NK-92 treated with Interleukin-12 subunit alpha and Interleukin-12 subunit beta, amount 100 ng/mL, for 24 hours (cell line): ENCODE results near the gene ZFPL1.
A peak's percentile ranks its signal among the peaks of the same experiment; 100 is the strongest.

Source experiments
- DNase-seq: peaks from one replicate; lab custom pipeline; 2025; lab: John Stamatoyannopoulos, UW

The ZFPL1 gene

DNA sequence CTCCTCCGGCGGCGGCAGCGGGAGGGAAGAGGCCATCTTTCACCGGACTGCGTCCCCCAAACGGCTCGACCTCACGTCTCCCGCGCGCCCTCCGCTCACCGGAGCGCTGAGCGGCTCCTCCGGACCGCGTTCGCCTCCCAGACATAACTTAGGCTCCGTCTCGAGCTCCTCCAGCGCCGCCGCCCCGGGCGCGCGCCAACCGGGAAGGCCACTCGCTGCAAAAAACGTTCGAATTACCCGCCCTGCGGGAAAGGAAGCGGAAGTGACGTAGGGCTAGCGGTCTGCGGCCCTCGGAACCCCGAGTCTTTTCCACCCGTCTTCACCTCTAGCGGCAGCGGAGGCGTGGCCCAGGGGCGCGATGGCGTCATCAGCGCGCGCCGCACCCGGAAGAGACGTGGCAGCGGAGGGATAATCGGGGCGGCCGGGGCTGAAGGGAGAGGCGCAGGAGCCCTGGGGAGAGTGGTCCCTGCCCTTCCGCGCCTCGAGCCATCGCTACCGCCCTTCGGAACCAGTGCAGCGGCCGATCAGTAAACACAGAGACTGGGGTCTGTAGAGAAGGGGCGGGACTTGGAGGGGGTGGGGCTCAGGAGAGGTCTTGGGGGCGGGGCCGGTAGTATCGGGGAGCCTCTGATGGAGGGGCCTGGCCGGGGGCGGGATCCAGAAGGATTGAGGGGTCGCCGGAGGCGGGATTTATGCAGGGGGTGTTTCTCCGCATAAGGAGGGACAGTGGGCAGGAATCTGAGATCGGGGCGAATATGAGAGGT, at the start of gene ZFPL1, which contains the start of gene CDCA5:
Gene ZFPL1, plus strand, starts transcription at position 389 of the 764 bp plus-strand sequence. CDS start 477 bp downstream, outside the sequence.
Gene CDCA5, minus strand, starts transcription at position 207 of the 764 bp plus-strand sequence. Its CDS starts 62 bp downstream, at position 145.
- DNase-seq, result peak; percentile 91

- DNase-seq, result no peak
Measured at GRCh38 chr11:65034423-65034822, 49.6 kb upstream of the ZFPL1 start.

GRCh38 chr11:65035579-65035978, 48.4 kb upstream of the ZFPL1 start:
- DNase-seq, result no peak

DNA sequence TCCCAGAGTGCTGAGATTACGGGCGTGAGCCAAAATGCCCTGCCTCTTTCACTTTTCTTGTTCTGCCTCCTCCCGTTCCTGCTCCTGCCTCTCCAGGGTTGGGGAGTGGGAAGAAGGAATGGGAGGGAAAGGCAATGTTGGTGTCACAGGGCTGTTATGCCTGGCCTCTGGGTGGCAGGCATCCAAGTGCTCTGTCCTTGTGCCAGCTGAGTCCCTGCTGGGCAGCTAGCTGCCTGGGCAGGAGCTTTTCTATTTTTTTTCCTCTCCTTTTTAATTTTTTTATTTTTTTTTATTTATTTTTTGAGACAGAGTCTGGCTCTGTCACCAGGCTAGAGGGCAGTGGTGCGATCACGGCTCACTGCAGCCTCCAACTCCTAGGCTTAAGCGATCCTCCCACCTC, 47.1 kb upstream of the ZFPL1 start:
- no peak for DNase-seq

- DNase-seq, result no peak
Measured at GRCh38 chr11:65040520-65040846, 43.5 kb upstream of the ZFPL1 start.

GRCh38 chr11:65040847-65041622, 43.0 kb upstream of the ZFPL1 start, which contains the start of gene SAC3D1:
SAC3D1 (plus strand) TSS chr11:65041210; CDS start chr11:65041293, 83 bp downstream.
- peak; percentile 93 for DNase-seq

GRCh38 chr11:65042891-65043290, 41.1 kb upstream of the ZFPL1 start:
- DNase-seq, result no peak

- no peak for DNase-seq
Measured at GRCh38 chr11:65043881-65044501, 40.0 kb upstream of the ZFPL1 start.

GRCh38 chr11:65045061-65045460, 39.0 kb upstream of the ZFPL1 start:
- DNase-seq, result no peak

DNA sequence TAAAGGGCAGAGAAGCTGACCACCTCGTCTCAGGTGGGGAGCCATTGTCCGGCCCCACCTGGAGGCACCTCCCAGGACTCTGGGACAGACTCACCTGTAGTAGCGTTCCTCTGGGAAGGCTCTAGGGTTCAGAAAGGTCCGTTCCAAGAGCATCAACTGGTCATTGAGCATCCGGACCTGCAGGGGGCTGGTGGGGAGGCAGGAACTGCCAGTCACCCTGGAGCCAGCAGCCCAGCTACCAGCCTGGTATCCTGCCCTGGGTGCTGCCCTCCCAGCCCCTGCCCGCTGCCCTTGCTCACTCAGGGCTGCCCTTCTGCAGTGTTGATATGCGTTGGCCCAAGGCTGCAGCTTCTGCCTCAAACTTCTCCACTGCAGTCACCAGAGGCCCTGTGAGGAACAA, 38.3 kb upstream of the ZFPL1 start:
- no peak for DNase-seq

DNA sequence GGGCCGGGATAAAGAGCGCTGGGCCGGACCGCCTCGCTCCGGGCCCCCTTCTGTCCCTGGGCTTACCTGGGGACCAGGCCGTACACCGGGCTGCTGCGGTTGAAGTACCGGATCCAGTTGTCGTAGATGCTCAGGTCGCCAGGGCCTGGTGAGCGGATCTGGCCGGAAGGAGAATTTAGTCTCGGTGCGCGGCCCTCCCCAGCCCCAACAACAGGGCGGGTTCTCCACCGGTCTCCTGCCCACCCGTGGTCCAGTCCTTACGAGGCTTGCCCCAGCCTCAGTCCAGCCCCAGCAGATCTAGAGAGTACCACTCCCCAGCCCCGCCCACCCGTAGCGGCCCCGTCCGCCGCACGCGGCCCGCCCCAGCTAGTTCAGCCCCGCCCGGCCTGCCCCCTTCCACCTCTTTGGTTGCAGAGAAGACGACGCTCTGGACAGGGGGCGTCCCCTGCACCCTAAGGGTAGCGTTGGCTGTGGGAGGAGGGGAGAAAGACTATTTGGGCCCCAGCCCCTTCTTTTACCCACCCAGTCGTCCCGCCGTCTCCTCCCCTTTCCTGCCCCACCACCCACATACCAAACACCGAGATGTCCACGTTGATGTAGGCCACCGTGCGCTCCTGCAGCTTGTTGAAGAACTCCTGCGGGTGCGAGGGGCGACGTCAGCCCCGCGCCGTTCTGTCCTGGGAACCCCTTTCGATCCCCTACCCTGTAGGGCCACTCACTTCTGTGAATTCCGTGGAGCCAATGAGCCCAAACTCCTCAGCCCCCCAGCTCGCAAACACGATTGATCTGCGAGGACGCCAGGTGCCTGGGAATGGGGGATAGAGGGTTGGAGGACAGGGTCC, 36.2 kb upstream of the ZFPL1 start:
- DNase-seq, result no peak

DNA sequence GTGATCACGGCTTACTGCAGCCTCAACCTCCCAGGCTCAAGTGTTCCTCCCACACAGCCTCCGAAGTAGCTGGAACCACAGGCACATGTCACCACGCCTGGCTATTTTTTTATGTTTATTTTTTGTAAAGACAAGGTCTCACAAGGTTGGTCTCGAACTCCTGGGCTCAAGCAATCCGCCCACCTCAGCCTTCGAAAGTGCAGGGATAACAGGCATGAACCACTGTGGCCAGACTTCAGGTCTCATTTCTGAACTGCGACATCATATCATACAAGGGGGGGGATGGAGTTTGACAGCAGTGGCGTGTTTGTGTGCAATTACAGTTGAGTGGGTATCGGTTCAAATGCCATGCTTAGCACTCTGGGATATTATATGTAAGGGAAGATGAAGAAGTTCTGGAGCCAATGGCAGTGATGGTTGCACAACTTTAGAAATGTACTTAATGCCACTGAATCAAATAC, 32.6 kb upstream of the ZFPL1 start:
- DNase-seq, result no peak

GRCh38 chr11:65053827-65054508, 30.1 kb upstream of the ZFPL1 start:
- DNase-seq, result no peak

DNA sequence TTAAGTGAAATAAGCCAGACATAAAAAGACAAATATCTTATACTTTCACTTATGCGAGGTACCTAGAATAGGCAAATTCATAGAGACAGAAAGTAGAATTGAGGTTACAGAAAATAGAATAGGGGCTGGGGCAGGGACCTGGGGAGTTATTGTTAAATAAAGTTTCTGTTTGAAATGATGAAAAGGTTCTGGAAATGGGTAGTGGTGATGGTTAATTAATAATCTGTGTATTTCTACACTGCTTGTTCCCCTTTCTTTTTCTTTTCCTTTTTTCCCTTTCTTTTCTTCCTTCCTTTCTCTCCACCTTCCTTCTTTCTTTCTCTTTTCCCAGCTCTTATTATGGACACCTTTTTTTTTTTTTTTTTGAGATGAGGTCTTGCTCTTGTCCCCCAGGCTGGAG, 28.5 kb upstream of the ZFPL1 start:
- DNase-seq, result no peak

DNA sequence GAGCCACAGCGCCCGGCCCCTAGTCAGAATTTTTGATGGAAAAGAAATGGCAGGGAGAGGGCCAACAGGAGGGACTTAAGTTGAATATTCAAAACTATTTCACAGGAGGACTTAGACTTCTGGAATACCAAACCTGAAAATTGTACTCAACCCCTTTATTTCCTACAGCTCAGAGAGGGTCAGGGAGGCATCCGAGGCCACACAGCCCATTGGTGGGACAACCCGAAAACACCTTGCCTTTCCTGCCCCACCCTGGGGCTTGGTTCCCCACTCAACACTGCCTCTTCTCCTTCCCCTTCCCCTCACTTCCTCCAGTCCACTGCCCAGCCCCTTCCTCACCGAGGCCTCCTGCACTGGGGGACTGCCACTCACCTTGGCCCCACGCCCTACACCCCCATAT, 27.0 kb upstream of the ZFPL1 start:
- DNase-seq, result no peak

- no peak for DNase-seq
Measured at GRCh38 chr11:65057526-65057925, 26.5 kb upstream of the ZFPL1 start.

- DNase-seq, result no peak
Measured at GRCh38 chr11:65058012-65058411, 26.0 kb upstream of the ZFPL1 start.

DNA sequence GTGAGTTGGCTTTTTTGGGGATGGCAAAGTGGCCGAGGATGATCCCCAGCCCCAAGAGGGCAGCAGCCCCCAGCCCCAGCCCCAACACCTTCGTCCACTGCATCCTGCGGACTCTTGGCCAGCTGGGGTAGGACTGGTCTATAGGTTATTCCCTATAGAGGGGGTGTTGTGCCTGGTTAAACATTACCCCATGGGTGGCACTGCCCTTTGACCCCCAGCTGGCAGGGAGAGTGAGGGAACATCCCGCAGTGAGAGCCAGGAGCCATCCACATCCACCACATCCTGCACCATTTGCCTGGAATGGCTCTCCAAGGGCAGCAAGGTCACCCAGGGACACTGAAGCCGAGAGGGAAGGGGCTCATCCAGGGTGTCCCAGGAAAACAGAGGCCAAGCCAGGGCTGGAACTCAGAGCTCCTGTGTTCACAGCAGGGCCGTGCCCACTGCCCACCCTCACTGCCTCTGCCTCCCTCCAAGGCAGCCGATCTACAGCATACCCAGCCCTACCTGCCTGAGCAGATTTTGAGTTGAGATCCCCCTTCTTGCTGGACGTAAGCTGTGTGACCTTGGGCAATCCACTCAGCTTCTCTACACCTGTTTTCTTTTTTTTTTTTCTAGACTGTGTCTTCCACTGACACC, 25.5 kb upstream of the ZFPL1 start, which contains the start of gene NAALADL1:
Gene NAALADL1, minus strand, starts transcription at position 135 of the 636 bp plus-strand sequence. Its CDS starts 32 bp downstream, at position 103.
- DNase-seq, result no peak

- DNase-seq, result no peak
Measured at GRCh38 chr11:65059523-65059922, 24.5 kb upstream of the ZFPL1 start.
